HepG2 (cell line): ENCODE results near the gene TSACC. TPM values are rescaled to one million over a fixed set of nuclear protein-coding genes. Genes with fewer than 3 reads are reported as not detected.

Experiments used
- BRCA1 ChIP-seq: sonication (generic); formaldehyde crosslinking; IDR thresholded peaks from 2 replicates; pipeline ENCODE4 v1.4.0; 2020; ENCODE audit warnings: missing genetic modification reagents
- CBX2 ChIP-seq, 2 experiments: fragments of 200-600 bp in 1 of 2; sonication (generic); formaldehyde crosslinking in 1 of 2; IDR thresholded peaks; 2 replicates each; pipeline versions ENCODE4 v1.7.0 to v1.8.1; 2018 to 2022; ENCODE audit warnings: low read depth in 2 of 2, low read length in 1 of 2, mild to moderate bottlenecking in 1 of 2, missing genetic modification reagents in 1 of 2
- CERS6 ChIP-seq: sonication (generic); formaldehyde crosslinking; IDR thresholded peaks from 2 replicates; pipeline ENCODE4 v1.5.0; 2020; ENCODE audit warnings: missing genetic modification reagents
- ETV6 ChIP-seq: sonication (generic); formaldehyde crosslinking; conservative IDR thresholded peaks from 2 replicates; pipeline ENCODE4 v1.4.0; 2020; ENCODE audit warnings: missing genetic modification reagents
- FOXK1 ChIP-seq: sonication (generic); formaldehyde crosslinking; IDR thresholded peaks from 2 replicates; pipeline ENCODE4 v1.4.0; 2020; ENCODE audit warnings: low read depth, missing genetic modification reagents, borderline replicate concordance
- GTF2F1 ChIP-seq: fragments of 150-350 bp; IDR thresholded peaks from 2 replicates; pipeline ENCODE4 v1.6.1; 2014; ENCODE audit warnings: low read length
- HHEX ChIP-seq: IDR thresholded peaks from 2 replicates; pipeline ENCODE4 v1.6.1; 2016; ENCODE audit warnings: control low read depth
- KIAA2018 ChIP-seq: sonication (generic); formaldehyde crosslinking; IDR thresholded peaks from 2 replicates; pipeline ENCODE4 v1.5.0; 2020; ENCODE audit warnings: mild to moderate bottlenecking, missing genetic modification reagents, borderline replicate concordance
- MIER3 ChIP-seq: IDR thresholded peaks from 2 replicates; pipeline ENCODE4 v1.6.1; 2016; ENCODE audit warnings: missing compliant biosample characterization, borderline replicate concordance
- NR1H2 ChIP-seq: sonication (generic); formaldehyde crosslinking; IDR thresholded peaks from 2 replicates; pipeline ENCODE4 v1.8.1; 2022; ENCODE audit warnings: low read depth, missing genetic modification reagents, borderline replicate concordance
- NR3C1 ChIP-seq: sonication (generic); formaldehyde crosslinking; IDR thresholded peaks from 2 replicates; pipeline ENCODE4 v1.4.0; 2020; ENCODE audit warnings: missing genetic modification reagents
- TAF1 ChIP-seq: sonication (generic); formaldehyde crosslinking; IDR thresholded peaks from 2 replicates; pipeline ENCODE4 v1.4.0; 2020; ENCODE audit warnings: missing genetic modification reagents
- ZBTB7B ChIP-seq: sonication (generic); formaldehyde crosslinking; IDR thresholded peaks from 2 replicates; pipeline ENCODE4 v1.4.0; 2020; ENCODE audit warnings: missing genetic modification reagents
- ZNF20 ChIP-seq: sonication (generic); formaldehyde crosslinking; IDR thresholded peaks from 2 replicates; pipeline ENCODE4 v1.4.0; 2020; ENCODE audit warnings: mild to moderate bottlenecking, moderate library complexity, missing genetic modification reagents
- ZNF292 ChIP-seq: sonication (generic); formaldehyde crosslinking; IDR thresholded peaks from 2 replicates; pipeline ENCODE4 v1.8.1; 2022; ENCODE audit warnings: mild to moderate bottlenecking, low read depth, missing genetic modification reagents, borderline replicate concordance
- ZNF496 ChIP-seq: sonication (generic); formaldehyde crosslinking; IDR thresholded peaks from 2 replicates; pipeline ENCODE4 v1.8.1; 2023; ENCODE audit warnings: mild to moderate bottlenecking, moderate library complexity, missing genetic modification reagents; ENCODE audit not compliant: insufficient replicate concordance
- ZNF605 ChIP-seq: sonication (generic); formaldehyde crosslinking; IDR thresholded peaks from 2 replicates; pipeline ENCODE4 v1.8.0; 2022; ENCODE audit warnings: mild to moderate bottlenecking, missing genetic modification reagents
- ZNF724P ChIP-seq: sonication (generic); formaldehyde crosslinking; IDR thresholded peaks from 2 replicates; pipeline ENCODE4 v1.8.0; 2022; ENCODE audit warnings: missing genetic modification reagents, borderline replicate concordance
- polyA plus RNA-seq, 8 experiments: library from polyadenylated mRNA; depleted of rRNA in 3 of 8; stranded (reverse) in 7 of 8; unstranded in 1 of 8; fragments of >200 nt; fragmentation: Illumina TruSeq in 4 of 8; extraction: Trizol in 4 of 8; gene quantifications; 2 replicates each; pipeline versions ENCODE4 v1.2.1 to v1.2.3, GENCODE V29; 2011 to 2016; ENCODE audit warnings: low read depth in 4 of 8, missing spikeins in 1 of 8, mixed read lengths in 1 of 8; ENCODE audit not compliant: insufficient read depth in 1 of 8
- total RNA-seq, 5 experiments: library from RNA; depleted of rRNA; stranded (reverse); fragments of >200 nt; fragmentation: Illumina TruSeq; extraction: Trizol; gene quantifications; 2 replicates each; pipeline ENCODE4 v1.2.3, GENCODE V29; 2016; ENCODE audit warnings: low read depth in 1 of 5

Gene TSACC
- total and polyA plus RNA-seq, 2 of the 13 experiments (the other 11 are each of a cell fraction or from before 2014, with no cell fraction given): 1.5 to 2.6 TPM

GRCh38 chr1:156338180-156338976, at the start of gene TSACC, which contains the start of gene CCT3 (continued):
- TF ChIP-seq KIAA2018 (CRISPR knock-in tag) (no peak), ZNF605 (CRISPR knock-in tag) (peak; percentile 41; the same call in 1 of the 2 replicates), ZBTB7B (CRISPR knock-in tag) (0 out of 2 replicates have a peak, but pooled peaks have one; percentile 71), HHEX (CRISPR knock-in tag) (no peak), TAF1 (CRISPR knock-in tag) (peak; percentile 93), NR3C1 (CRISPR knock-in tag) (no peak), ZNF292 (CRISPR knock-in tag) (no peak), CERS6 (no peak), GTF2F1 (no peak), ZNF496 (CRISPR knock-in tag) (no peak), MIER3 (CRISPR knock-in tag) (peak; percentile 7; the same call in 1 of the 2 replicates), NR1H2 (CRISPR knock-in tag) (no peak), ZNF724P (CRISPR knock-in tag) (no peak), FOXK1 (CRISPR knock-in tag) (peak; percentile 49; the same call in 1 of the 2 replicates), BRCA1 (CRISPR knock-in tag) (no peak), CBX2 (IDR thresholded peaks at IDR 0.05; ENCODE audit: low read depth, low read length) (no peak), CBX2 (CRISPR knock-in tag; IDR thresholded peaks at IDR 0.05; ENCODE audit: low read depth) (no peak), ETV6 (CRISPR knock-in tag) (no peak), ZNF20 (CRISPR knock-in tag) (no peak)
